Endothelial cell of coronary artery (primary cell): ENCODE data around the gene RANBP9. TPM values are rescaled to one million over a fixed set of nuclear protein-coding genes. Genes with fewer than 3 reads are reported as not detected.

Experiments
- total RNA-seq: library from RNA; depleted of rRNA; stranded (reverse); fragments of >200 nt; gene quantifications from 2 replicates; pipeline ENCODE4 v1.2.3, GENCODE V29; 2014

The RANBP9 gene
- total RNA-seq: 20.4 and 22.9 TPM in 2 replicates

DNA sequence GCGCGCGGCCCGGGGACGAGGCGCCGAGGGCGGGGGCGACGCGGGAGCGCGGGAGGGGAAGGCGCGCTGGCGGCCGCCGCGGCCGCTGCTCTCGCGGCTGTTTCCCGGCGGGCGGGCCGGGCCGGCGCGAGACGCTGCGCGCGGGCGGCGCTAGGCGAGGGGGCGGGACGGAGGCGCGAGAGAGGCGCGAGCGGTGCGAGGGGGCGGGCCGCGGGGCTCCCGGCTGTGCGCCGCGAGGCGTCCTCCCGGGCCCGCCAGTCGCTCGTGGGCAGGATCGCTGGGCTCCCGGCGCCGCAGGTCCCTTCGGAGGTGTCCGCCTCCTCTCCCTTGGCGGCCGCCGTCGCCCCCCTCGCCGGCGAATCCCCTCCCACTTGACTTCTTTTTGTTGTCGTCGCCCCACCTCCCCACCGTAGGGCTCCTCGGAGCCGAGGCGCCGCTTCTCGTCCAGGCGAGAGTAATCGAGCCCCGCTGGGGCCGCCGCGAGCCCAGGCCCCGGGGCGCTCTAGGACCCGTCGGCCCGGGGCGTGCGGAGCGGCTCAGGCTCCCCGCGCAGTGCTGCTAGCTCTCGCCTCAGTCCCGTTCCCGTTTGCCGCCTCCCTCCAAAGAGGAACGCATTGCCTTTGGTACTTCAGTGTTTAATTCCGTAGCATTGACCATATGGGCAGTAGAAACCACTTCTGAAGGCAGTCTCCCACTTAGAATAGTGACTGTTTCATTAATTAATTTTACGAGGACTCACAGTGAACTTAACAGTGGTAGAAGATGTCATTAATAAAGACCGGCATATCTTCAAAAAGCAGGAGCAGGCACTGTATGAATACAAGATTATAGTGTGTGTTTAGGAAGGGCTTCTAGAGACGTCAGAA lies at the start of gene RANBP9:
RANBP9 (minus strand) TSS at position 103 of the 866 bp plus-strand sequence. CDS start 330 bp downstream, outside the sequence.

GRCh38 chr6:13614926-13615791 lies 96.5 kb downstream of the RANBP9 start, which contains the start of gene NOL7:
TSS of gene NOL7 (plus strand) at chr6:13615335. CDS start at chr6:13615359, 24 bp downstream.

DNA sequence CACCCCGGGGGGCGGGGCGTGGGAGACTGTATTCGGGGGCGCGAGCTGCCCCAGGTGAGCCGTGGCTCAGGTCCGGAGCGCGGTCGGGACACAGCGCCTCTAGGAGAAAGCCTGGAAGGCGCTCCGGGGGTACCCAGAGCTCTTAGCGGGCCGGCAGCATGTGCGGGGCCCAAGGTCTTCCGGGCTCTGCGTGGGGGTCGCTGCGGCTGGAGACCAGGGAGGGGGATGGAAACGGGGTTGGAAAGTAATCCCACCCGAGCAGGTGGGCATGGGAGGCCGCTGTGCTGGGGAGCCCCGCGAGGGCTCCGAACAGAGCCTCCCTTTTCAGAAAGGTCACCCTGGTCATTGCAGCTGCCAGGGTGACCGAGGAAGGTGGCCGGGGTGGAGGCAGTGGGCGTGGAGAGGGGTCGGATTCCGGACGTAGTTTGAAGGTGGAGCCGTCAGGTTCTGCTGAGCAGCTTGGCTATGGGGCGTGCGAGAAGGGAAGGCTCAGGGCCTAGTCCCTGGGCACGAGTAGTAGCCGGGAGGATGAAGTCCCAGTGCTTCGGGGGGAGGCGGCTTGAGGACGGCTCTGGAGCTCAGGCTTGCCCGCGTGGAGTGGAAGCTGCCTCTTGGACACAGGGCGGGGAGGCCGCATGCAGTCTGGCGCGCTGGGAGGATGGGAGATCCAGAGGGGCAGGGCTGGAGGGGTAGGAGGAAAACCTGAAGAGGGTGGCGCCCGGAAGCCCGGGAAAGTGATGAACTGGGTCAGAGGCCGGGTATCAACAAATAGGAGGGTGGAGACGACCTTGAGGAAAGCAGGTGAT lies 136.9 kb downstream of the RANBP9 start, which contains the start of gene SIRT5:
SIRT5 (plus strand) TSS at position 31 of the 806 bp plus-strand sequence. CDS start 9,510 bp downstream, outside the sequence.

Other genes starting within 250 kb of the RANBP9 start
- 43.8 and 44.5 TPM in 2 replicates for gene GFOD1, start 224.2 kb downstream of the RANBP9 start, total RNA-seq
- 8.1 and 8.8 TPM in 2 replicates for gene SIRT5, start 137.2 kb downstream of the RANBP9 start, total RNA-seq
- 74.3 and 77.1 TPM in 2 replicates for gene NOL7, start 96.5 kb downstream of the RANBP9 start, total RNA-seq
- gene MCUR1, start 102.7 kb upstream of the RANBP9 start, total RNA-seq: 5.3 and 5.9 TPM in 2 replicates
- under 0.01 TPM in 2 replicates for gene RNF182, start 213.1 kb upstream of the RANBP9 start, total RNA-seq